IPS-18c (cell line): ENCODE measurements around the gene MICALL2.

Experiments
- H3K4me3 ChIP-seq: 2 replicates; pipeline ENCODE4 v1.7.0; 2013; ENCODE audit warnings: low read depth, mild to moderate bottlenecking, low read length, moderate library complexity; ENCODE audit not compliant: insufficient read depth
- H3K9me3 ChIP-seq: one replicate; pipeline ENCODE4 v1.6.1; 2013; ENCODE audit warnings: mild to moderate bottlenecking, low read length, moderate library complexity; ENCODE audit not compliant: control insufficient read depth, insufficient read depth

MICALL2 gene

DNA sequence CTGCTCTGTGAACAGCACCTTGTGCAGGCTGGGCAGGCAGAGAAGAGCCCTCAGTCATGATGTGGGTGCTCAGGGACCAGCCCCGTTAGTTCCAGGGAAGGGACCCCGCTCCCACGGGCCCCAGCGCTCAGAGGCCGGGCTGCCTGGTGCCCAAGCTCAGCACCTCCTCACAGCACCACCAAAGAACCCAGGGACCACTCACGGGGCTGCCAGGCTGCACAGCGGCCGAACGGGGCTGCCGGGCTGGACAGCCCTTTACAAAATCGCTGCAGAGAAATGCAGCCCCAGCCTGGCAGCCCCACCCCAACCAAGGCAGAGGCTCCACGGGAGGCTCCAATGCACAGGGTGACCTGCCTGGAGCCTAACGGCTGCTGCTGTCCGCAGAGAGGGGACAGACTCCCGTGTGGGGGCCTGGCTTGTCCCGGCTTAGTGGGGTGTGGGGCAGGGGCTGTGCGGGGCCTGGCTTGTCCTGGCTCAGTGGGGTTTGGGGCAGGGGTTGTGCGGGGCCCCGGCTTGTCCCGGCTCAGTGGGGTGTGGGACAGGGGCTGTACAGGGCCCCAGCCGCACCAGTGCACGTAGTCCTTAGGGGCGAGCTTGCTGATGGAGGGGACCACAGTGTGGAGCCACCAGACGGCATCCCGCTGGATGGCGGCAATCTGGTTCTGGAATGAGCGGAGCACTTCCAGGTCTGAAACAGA lies 35.7 kb upstream of the MICALL2 start:
- H3K9me3 ChIP-seq = peaks cover 2% of the 10 kb centered on the region
- H3K4me3 ChIP-seq = no peak overlapping the region

DNA sequence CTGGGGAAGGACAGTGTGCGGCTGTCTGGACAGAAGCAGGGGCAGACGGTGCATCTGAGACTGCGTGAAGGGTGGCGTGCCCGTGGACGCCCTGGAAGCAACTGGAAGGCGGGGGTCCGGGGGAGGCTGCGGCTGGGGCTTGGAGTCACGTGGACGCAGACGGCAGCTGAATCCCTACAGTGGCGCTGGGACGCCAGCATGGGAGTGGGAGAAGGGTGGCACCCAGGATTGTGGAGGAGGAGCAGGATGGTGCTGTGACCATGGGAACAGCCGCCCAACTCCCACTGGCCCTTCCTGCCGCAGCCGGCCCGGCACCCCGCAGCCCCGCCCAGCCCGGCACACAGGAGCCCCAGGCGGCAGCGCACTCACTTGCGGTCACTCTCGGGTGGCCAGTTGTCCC lies 35.2 kb upstream of the MICALL2 start:
- Histone ChIP-seq H3K9me3 (peaks cover 2% of the 10 kb centered on the region), H3K4me3 (no peak overlapping the region)

DNA sequence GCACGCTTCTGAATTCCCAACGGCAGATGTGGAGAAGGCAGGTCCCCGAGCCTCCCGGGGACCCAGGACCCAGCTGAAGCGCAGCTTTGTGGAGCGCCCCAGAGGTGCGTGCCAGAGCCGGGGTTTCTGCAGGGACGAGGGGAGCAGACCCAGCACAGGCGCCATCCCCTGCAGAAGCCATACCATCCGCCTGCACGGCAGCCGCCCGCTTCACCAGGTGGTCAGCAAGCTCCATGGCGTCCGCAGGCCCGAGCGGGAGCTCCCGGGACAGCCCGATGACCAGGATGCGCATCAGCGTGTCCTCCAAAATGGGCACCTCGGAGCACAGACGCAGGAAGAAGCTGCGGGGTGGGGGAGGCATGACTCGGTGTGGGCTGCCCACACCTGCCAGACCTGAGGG lies 34.3 kb upstream of the MICALL2 start:
- H3K9me3 ChIP-seq = peaks cover 2% of the 10 kb centered on the region
- no peak overlapping the region for H3K4me3 ChIP-seq

DNA sequence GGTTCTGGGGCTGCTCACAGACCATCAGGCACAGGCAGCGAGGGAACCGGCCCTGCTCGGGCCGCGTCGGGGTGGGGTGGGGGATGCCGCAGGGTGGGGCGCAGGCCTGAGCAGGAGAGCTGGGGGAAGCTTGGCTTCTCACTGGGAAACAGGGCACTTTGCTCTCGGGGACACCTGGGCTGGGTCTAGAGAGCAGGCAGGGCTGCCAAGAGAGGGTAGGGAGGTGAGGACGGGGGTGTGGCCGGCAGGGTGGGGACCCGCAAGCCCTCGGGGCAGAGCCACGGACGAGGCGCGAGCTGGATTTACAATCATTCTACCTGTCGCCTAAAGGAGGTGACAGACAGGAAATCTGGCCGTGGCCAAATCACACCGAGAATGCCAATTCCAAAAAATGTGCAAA lies 33.9 kb upstream of the MICALL2 start:
- H3K4me3 ChIP-seq = no peak overlapping the region
- peaks cover 2% of the 10 kb centered on the region for H3K9me3 ChIP-seq

DNA sequence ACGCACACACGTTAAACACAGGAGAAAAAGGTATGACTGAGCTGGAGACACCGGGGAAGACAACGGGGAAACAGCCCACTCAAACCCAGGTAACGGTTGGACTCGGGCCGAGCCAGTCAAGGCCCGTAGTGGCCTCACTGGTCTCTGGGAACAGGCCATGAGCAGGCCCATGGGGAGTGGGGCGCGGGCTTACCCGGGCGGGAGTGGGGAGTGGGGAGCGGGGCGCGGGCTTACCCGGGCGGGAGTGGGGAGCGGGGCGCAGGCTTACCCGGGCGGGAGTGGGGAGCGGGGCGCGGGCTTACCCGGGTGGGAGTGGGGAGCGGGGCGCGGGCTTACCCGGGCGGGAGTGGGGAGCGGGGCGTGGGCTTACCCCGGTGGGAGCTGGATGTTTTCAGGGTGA lies 33.4 kb upstream of the MICALL2 start:
- peaks cover 2% of the 10 kb centered on the region for H3K9me3 ChIP-seq
- no peak overlapping the region for H3K4me3 ChIP-seq

DNA sequence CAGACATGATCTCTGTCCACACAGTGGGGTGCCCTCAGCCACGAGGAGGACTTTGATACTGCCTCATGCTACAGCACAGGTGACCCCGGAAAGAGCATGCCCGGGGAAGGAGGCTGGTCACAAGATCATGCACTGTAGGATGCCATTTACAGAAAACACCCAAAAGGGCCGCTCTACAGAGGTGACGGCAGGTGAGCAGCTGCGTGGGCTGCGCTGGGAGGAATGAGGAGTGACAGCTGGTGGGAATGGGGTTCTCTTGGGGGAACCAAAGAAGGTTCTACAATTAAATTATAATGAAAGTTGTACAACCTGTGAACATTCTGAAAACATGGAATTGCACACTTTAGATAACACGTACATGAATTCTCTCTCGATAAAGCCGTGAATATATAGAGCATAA lies 33.0 kb upstream of the MICALL2 start:
- Histone ChIP-seq H3K9me3 (peaks cover 2% of the 10 kb centered on the region), H3K4me3 (no peak overlapping the region)

DNA sequence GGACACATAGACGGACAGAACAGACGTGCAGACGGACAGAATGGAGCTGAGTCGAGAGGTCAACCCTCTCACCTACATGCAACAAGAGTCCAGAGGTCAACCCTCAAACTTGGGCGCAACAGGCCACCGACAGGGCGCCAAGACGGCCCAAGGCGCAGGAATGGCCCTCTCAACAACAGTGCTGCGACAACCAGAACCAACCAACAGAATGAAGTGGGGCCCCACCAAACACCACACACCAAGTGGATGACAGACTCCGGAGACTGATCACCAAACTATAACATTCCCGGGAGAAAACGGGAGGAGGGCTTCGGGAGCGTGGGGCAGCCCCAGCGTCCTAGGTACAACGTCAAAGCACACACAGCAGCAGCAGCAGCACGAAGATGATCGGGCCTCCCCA lies 31.6 kb upstream of the MICALL2 start:
- H3K4me3 ChIP-seq = no peak overlapping the region
- H3K9me3 ChIP-seq = peaks cover 2% of the 10 kb centered on the region

DNA sequence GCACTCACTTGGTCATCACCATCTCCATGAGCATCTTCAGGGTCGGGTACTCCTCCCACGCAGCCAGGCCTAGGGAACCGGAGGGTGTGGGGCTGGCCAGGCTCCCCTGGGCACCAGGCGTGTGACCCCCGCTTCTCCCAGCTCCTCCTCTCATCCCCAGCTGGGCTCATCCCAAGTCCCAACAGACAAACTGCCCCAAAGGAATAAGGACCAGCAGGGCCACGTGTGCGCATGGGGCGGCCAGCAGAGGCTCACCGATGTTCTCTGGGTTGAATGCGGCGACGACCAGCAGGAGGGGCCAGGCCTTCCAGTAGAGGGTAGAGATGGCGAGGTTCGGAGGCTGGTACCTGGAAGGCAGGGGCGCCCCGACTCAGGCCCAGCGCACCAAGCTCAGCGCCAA lies 30.1 kb upstream of the MICALL2 start:
- H3K4me3 ChIP-seq = no peak overlapping the region
- H3K9me3 ChIP-seq = peaks cover 2% of the 10 kb centered on the region

DNA sequence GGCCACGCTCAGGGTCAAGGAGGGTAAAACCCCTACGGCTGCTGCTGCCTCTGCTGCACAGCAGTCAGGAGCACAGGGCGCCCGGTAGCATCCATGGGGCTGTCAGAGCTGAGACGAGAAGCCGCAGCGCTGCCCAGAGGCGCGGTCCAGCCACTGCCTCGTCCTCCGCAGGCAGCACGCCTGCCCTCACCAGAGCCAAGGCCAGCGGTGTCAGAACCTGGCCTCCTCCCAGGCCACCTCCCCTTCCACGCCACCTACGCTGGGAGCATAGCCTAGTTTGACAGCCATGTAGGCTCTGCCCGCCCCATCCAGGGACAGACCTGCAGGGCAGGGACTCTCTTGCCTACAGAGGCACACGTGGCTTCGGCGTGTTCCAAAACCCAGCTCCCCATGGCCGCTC lies 28.7 kb upstream of the MICALL2 start:
- Histone ChIP-seq H3K9me3 (no peaks in the 10 kb centered on the region), H3K4me3 (no peak overlapping the region)

DNA sequence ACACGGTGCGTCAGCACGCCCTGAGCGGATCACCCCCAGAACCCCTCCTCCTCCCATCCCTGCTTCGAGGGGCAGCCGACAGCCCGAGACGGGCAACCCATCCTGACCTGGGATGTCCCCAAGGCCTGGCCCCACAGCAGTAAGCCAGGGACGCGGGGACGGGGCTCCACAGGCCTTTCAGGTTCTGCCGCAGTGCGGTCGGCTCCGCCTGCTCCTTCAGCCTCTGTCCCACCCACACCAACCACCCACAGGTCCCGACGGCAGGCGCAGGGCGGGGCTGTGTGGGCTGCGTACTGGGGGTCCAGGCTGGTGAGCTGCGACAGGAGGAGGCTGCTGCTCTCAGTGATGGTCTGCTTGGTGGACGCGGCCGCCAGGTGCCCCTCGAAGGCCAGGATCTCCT lies 28.2 kb upstream of the MICALL2 start:
- Histone ChIP-seq H3K9me3 (no peaks in the 10 kb centered on the region), H3K4me3 (no peak overlapping the region)

DNA sequence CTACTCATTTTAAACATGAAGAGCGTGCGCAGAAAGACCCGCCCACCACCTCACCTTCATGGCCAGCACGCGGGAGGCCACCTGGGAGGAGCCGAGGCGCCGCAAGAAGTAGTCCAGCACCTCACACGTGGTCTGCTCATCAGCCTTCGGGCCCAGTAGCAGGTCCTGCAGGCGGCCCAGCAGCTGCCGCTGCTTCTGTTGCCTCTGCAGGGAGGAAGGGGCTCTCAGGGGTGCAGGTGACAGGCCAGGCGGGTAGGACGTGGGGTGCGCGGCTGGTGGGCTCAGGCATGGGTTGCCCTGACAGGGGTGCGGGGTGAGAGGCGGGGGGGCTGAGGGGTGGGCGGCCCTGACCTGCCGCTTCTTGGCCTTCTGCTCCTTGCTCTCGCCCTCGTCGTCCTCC lies 27.3 kb upstream of the MICALL2 start:
- Histone ChIP-seq H3K4me3 (no peak overlapping the region), H3K9me3 (no peaks in the 10 kb centered on the region)

DNA sequence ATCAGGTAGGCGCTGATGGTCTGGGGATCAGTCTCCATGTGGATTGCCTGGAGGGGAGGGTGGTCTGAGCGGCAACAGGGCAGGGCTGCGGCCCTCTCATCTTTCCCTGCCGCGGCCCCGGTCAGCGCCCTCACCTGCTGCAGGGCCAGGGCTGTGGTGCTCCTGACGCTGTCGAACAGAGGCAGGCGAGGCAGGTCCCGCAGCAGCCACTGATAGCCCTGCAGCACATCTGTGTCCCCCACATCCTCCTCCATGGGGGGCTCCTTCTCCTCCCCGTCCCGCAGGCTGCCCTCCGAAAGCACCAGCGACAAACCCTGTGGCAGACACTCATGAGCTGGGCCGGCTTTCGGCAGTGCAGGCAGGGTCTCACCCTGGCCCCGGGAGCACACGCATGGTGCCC lies 25.9 kb upstream of the MICALL2 start:
- H3K9me3 ChIP-seq = no peaks in the 10 kb centered on the region

DNA sequence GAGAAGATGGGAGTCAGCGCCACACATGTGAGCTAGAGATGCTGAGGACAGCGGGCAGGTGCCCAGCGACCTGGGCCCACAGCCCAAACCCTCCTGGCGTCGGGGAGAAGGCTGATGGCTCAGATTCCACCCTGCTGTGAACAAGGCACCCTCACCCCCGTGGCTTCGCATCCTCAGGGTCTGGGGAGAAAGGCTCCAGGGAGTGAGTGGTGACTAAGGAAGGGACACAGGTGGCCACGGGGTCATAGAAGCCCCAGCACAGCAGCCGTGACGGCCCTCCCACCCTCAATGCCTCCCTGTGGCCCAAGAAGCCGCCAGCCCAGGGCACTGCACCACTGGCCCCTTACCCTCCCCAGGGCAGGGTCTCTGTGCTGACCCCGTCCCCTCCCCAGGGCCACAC lies 25.3 kb upstream of the MICALL2 start:
- Histone ChIP-seq H3K4me3 (no peak overlapping the region), H3K9me3 (no peaks in the 10 kb centered on the region)

More for the DNA sequence above, 25.9 kb upstream of the MICALL2 start:
- no peak overlapping the region for H3K4me3 ChIP-seq

DNA sequence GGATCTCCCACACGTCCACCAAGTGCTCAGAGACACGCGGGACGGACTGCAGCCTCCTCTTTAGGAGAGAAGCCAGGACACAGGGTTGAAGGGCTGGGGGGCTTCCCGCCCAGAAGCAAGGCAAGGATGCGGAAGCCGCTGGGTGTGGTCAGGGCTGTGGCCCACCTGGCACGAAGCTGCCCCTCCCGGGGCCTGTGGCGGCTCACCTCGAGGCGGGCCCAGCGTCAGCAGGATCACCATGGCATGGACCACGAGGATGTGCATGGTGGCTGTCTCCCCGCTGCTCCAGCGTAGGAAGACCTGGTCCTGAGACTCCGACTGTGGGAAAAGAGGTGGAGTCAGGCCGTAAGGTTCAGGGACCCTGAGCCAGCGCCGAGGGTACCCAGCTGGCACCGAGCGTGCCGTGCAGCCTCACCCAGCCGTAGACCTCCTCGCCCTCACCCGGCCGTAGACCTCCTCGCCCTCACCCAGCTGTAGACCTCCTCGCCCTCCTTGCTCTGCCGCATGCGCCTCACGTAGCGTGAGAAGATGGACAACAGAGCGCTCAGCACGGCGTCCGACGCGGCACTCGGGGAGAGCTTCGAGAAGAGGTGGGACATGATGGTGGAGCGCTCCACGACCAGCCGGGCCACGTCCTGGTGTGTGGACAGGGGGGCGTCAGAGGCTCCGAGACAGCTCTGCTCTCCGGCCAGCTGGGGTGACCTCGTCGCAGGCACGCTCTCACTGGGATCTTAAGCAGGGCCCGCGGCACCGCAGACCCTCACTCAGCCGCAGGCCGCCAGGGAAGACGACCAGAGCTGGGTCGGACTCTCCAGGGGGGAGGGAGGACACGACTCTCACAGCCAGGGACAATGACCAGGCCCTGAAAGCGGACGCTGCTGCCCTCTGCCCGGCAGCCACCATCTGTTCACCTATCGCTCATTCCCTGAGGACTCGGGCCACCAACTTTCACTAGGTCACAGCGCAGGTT lies 24.6 kb upstream of the MICALL2 start:
- no peak overlapping the region for H3K4me3 ChIP-seq
- H3K9me3 ChIP-seq = no peaks in the 10 kb centered on the region

DNA sequence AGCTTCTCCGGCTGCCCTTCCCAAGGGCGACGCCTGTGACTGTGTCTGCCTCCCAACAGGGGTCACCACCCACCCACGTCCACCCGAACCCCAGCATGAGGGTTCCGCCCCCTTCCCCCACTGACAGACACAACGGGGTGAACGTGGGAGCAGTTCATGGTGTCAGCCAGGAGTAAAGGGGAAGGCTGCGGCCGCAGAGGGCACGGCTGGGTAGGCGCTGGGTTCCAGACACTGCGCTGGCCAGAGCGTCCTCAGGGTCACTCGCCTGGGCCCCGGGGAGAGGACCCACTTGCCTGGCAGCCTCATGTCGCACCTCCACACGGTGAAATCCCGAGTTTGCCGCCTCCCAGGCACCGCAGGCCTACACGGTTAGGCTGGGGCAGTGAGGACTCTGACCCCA lies 23.8 kb upstream of the MICALL2 start:
- no peak overlapping the region for H3K4me3 ChIP-seq

DNA sequence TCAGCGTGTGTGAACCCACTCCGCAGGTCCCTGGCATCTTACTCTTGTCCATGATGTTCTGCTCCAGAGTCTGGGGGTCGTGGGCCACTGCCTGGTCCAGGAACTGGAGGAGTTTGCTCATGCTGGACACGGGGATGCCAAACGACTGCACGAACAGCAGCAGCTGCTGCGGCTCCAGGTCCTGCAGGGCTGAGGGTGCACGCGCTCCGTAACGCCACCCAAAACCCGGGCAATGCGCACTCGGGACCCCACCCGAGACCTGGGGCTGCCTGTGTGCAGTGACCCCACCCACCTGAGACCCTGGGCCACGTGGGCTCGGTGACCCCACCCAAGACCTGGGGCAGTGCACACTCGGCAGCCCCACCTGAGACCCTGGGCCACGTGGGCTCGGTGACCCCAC lies 22.0 kb upstream of the MICALL2 start:
- Histone ChIP-seq H3K9me3 (no peaks in the 10 kb centered on the region), H3K4me3 (no peak overlapping the region)

More for the DNA sequence above, 23.8 kb upstream of the MICALL2 start:
- H3K9me3 ChIP-seq = no peaks in the 10 kb centered on the region

DNA sequence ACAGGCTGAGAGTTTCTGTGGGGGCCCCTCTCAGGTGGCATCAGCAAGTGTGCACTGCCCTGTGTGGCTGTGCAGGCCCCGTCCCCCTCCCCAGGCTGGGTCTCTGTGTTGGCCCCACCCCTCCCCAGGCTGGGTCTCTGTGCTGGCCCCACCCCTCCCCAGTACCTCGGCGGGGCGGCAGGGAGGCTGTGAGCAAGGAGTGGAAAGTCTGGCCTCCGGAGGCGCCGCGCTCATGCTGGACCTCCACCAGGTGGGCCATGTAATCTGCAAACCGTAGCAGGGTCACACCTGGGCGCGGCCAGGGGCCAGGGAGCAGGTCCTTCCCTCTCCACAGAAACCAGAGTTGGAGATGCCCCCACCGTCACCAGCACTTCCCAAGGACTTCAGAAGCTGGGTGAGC lies 21.4 kb upstream of the MICALL2 start:
- Histone ChIP-seq H3K4me3 (no peak overlapping the region), H3K9me3 (no peaks in the 10 kb centered on the region)

DNA sequence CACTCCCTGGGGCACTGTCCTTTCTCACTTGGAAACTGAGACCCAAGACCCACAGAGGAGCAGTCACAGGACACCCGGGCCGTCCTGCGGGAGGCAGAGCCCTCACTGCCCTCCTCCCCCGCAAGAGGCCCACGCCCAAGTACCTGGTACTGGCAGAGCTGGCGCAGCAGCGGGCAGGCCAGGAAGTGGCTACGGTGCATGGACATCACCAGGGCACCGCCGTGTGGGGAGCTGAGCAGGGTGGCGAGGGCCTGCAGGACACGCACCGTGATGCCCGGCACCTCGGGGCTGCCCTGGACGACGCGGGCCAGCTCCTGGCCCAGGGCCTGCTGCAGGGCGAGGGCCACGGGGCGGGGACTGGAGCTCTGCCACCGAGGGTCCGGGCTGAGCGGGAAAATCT lies 20.0 kb upstream of the MICALL2 start:
- no peaks in the 10 kb centered on the region for H3K9me3 ChIP-seq
- H3K4me3 ChIP-seq = no peak overlapping the region
